ENCODE results near the gene VWDE.

VWDE gene

DNA sequence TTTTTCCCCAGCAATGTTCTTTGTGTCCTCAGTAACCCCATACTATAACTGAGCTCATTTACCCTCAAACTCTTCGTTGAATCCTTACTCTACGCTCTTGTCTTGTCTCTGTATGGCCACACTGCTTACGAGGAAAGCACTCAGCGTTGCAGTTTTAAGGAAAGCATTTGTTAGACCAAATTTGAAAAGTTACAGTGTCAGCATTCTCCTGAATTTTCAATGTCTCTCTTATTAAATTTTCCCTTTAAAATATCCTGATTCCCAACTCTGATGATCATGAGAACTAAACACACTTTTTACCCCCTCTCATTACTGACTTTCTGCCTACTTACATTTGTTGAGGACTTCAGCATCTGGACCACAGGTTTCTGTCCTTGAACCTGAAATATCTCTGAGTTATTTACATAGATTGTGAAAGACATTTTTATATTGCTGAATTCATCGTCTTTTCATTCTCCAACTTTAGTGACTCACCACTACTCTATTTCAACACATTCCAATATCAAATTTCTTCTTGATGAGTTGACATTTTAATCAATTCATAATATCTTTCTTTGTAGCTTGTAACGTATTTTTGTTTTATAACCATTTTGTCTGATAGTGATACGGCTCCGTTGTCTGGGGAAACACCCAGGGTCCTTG, 19.8 kb upstream of the VWDE start:
- Histone ChIP-seq H3K27me3 (replicated peaks; ENCODE audit: control insufficient read depth, insufficient read depth, low read length) (no peaks in the 10 kb centered on the region), H3K4me3 (replicated peaks; ENCODE audit: low read depth, low read length) (no peak overlapping the region), H3K36me3 (ENCODE audit: control insufficient read depth, insufficient read depth, low read length) (no peaks in the 10 kb centered on the region)
- TF ChIP-seq, protein P1, sequence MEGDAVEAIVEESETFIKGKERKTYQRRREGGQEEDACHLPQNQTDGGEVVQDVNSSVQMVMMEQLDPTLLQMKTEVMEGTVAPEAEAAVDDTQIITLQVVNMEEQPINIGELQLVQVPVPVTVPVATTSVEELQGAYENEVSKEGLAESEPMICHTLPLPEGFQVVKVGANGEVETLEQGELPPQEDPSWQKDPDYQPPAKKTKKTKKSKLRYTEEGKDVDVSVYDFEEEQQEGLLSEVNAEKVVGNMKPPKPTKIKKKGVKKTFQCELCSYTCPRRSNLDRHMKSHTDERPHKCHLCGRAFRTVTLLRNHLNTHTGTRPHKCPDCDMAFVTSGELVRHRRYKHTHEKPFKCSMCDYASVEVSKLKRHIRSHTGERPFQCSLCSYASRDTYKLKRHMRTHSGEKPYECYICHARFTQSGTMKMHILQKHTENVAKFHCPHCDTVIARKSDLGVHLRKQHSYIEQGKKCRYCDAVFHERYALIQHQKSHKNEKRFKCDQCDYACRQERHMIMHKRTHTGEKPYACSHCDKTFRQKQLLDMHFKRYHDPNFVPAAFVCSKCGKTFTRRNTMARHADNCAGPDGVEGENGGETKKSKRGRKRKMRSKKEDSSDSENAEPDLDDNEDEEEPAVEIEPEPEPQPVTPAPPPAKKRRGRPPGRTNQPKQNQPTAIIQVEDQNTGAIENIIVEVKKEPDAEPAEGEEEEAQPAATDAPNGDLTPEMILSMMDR (IDR thresholded peaks at IDR 0.05; ENCODE audit: insufficient read depth, low read length, poor library complexity, severe bottlenecking): no peak
- DNase-seq (ENCODE audit: extremely low read depth, insufficient read length): no peak

DNA sequence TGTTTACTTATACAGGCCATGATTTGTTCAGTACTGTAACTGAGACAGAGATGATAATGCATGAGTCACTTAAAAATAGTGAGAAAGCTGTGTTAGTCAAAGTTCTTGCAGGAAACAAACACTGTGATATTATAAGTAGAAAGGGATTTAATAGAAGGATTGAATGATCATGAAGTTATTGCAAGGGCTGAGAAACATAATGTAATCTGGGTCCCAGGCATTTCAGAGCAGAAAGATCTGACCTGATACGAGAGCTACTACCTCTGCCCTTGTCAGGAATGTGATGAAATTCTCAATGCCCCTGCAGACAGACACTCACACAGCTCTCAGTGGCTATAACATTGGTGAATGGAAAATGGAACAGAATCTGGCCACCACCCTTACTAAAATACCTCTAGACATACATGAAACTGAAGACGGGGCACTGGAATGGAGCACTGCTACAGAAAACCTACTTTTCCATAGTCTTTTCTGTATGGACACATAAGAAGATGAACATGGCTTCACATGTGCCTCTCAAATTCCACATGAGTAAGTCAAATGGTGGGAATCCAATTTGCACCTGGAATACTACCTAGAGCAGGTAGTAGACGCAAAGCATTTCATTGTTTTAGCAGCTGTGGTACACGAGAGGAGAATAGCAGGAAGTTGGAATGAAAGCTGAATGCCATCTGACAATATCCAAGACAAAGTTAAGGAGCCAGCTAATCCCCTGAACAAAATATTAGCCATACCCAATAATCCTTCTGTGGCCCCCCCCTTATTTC, 19.1 kb upstream of the VWDE start:
- Histone ChIP-seq H3K4me3 (replicated peaks; ENCODE audit: low read depth, low read length) (no peak overlapping the region), H3K27me3 (replicated peaks; ENCODE audit: control insufficient read depth, insufficient read depth, low read length) (no peaks in the 10 kb centered on the region), H3K36me3 (ENCODE audit: control insufficient read depth, insufficient read depth, low read length) (no peaks in the 10 kb centered on the region)
- TF ChIP-seq, protein P1 (IDR thresholded peaks at IDR 0.05; ENCODE audit: insufficient read depth, low read length, poor library complexity, severe bottlenecking): no peak
- DNase-seq (ENCODE audit: extremely low read depth, insufficient read length): no peak

DNA sequence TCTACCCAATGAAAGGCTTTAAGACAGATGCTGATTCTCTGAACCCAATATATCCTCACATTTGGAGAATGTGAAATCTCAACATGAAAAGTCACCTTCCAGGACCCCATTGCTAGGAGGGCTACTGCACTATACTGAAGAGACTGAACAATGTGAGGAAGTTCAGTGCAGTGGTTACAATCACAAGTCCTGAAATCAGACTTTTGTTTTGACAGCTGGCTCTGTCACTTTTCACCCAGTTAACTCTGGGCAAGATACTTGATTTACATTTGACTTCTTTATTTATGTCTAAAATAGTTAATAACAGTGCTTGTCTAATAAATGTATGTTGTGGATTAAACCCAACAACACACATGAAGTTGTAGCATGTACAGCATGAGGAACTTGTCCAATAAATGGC, 14.8 kb upstream of the VWDE start:
- DNase-seq (ENCODE audit: extremely low read depth, insufficient read length): no peak
- TF ChIP-seq, protein P1 (IDR thresholded peaks at IDR 0.05; ENCODE audit: insufficient read depth, low read length, poor library complexity, severe bottlenecking): no peak
- Histone ChIP-seq H3K27me3 (replicated peaks; ENCODE audit: control insufficient read depth, insufficient read depth, low read length) (no peaks in the 10 kb centered on the region), H3K4me3 (replicated peaks; ENCODE audit: low read depth, low read length) (no peak overlapping the region), H3K36me3 (ENCODE audit: control insufficient read depth, insufficient read depth, low read length) (no peaks in the 10 kb centered on the region)

- TF ChIP-seq, protein P1 (IDR thresholded peaks at IDR 0.05; ENCODE audit: insufficient read depth, low read length, poor library complexity, severe bottlenecking): no peak
- no peaks in the 10 kb centered on the region for H3K27me3 ChIP-seq (replicated peaks; ENCODE audit: control insufficient read depth, insufficient read depth, low read length)
- H3K4me3 ChIP-seq (replicated peaks; ENCODE audit: low read depth, low read length): no peak overlapping the region
These were observed 11.4 kb upstream of the VWDE start for GRCh38 chr7:12415072-12415471.

DNA sequence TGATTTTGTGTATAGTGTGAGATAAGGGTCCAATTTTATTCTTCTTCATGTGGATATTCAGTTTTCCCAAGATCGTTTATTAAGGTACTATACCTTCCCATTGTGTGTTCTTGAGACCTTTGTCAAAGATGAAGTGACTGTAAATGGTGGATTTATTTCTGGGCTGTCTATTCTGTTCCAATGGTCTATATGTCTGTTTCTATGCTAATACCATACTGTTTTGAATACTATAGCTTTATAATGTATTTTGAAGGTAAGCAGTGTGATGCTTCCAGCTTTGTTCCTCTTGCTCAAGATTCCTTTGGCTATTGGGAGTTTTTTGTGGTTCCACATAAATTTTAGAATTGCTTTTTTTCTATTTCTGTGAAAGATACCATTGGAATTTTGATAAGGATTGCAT, 8.7 kb upstream of the VWDE start:
- Histone ChIP-seq H3K36me3 (ENCODE audit: control insufficient read depth, insufficient read depth, low read length) (no peaks in the 10 kb centered on the region), H3K4me3 (replicated peaks; ENCODE audit: low read depth, low read length) (no peak overlapping the region), H3K27me3 (replicated peaks; ENCODE audit: control insufficient read depth, insufficient read depth, low read length) (no peaks in the 10 kb centered on the region)
- TF ChIP-seq, protein P1 (IDR thresholded peaks at IDR 0.05; ENCODE audit: insufficient read depth, low read length, poor library complexity, severe bottlenecking): no peak
- no peak for DNase-seq (ENCODE audit: extremely low read depth, insufficient read length)

More at GRCh38 chr7:12415072-12415471, 11.4 kb upstream of the VWDE start:
- no peaks in the 10 kb centered on the region for H3K36me3 ChIP-seq (ENCODE audit: control insufficient read depth, insufficient read depth, low read length)
- no peak for DNase-seq (ENCODE audit: extremely low read depth, insufficient read length)
